GM18907 (cell line): ENCODE data around the gene TMCO1.
A peak's percentile ranks its signal among the peaks of the same experiment; 100 is the strongest.
"Not testable (repeated sequence)": the region's sequence is repeated elsewhere in the genome, so short reads cannot be mapped to it uniquely, and the experiment has no call there.

Experiments used
- ATAC-seq: cut with Tn5 transposase; IDR thresholded peaks from one replicate; pipeline ENCODE4 v1.9.1; 2021; ENCODE audit warnings: mild to moderate bottlenecking, moderate library complexity; ENCODE audit not compliant: unreplicated experiment

TMCO1 gene

GRCh38 chr1:165768513-165769394 is at the start of gene TMCO1:
TMCO1 (minus strand) TSS chr1:165768868; CDS start chr1:165768751, 117 bp downstream.
- ATAC-seq = peak; percentile 99

- no peak for ATAC-seq
These were observed 48.3 kb upstream of the TMCO1 start for GRCh38 chr1:165816826-165817497.

GRCh38 chr1:165816157-165816556 is 47.5 kb upstream of the TMCO1 start:
- ATAC-seq = no peak

GRCh38 chr1:165815725-165816124 is 47.1 kb upstream of the TMCO1 start:
- no peak for ATAC-seq

- ATAC-seq = no peak
These were observed 38.9 kb upstream of the TMCO1 start for GRCh38 chr1:165807613-165808012.

GRCh38 chr1:165804513-165804912 is 35.8 kb upstream of the TMCO1 start:
- not testable (repeated sequence) for ATAC-seq

GRCh38 chr1:165799387-165799786 is 30.7 kb upstream of the TMCO1 start:
- ATAC-seq = no peak

GRCh38 chr1:165795894-165796293 is 27.2 kb upstream of the TMCO1 start:
- ATAC-seq = no peak

GRCh38 chr1:165793951-165794350 is 25.3 kb upstream of the TMCO1 start:
- ATAC-seq = no peak

- ATAC-seq = no peak
These were observed 19.1 kb upstream of the TMCO1 start for GRCh38 chr1:165787741-165788140.

GRCh38 chr1:165783519-165783918 is 14.9 kb upstream of the TMCO1 start:
- ATAC-seq = not testable (repeated sequence)

- ATAC-seq = not testable (repeated sequence)
These were observed 9.5 kb upstream of the TMCO1 start for GRCh38 chr1:165778197-165778596.

- no peak for ATAC-seq
These were observed 4.8 kb upstream of the TMCO1 start for GRCh38 chr1:165773324-165773965.

GRCh38 chr1:165772739-165773138 is 4.1 kb upstream of the TMCO1 start:
- no peak for ATAC-seq

GRCh38 chr1:165764277-165764676 is 4.4 kb downstream of the TMCO1 start:
- no peak for ATAC-seq

- ATAC-seq = no peak
These were observed 5.2 kb downstream of the TMCO1 start for GRCh38 chr1:165763442-165763841.

- no peak for ATAC-seq
These were observed 5.9 kb downstream of the TMCO1 start for GRCh38 chr1:165762725-165763124.

- ATAC-seq = no peak
These were observed 9.6 kb downstream of the TMCO1 start for GRCh38 chr1:165759095-165759494.

- ATAC-seq = no peak
These were observed 13.2 kb downstream of the TMCO1 start for GRCh38 chr1:165755393-165756010.

- ATAC-seq = peak; percentile 85
These were observed 14.7 kb downstream of the TMCO1 start for GRCh38 chr1:165753934-165754333.

GRCh38 chr1:165748550-165748949 is 20.1 kb downstream of the TMCO1 start:
- no peak for ATAC-seq
